Amniotic stem cell (primary cell): ENCODE measurements around the gene TMPRSS11B.
"Not testable (repeated sequence)": the region's sequence is repeated elsewhere in the genome, so short reads cannot be mapped to it uniquely, and the experiment has no call there.

Experiments
- DNase-seq: peaks from one replicate; lab custom pipeline; 2025; lab: John Stamatoyannopoulos, UW

The TMPRSS11B gene

GRCh38 chr4:68245594-68245993 is at the start of gene TMPRSS11B:
Gene TMPRSS11B, minus strand, starts transcription at chr4:68245694. Its CDS starts 136 bp downstream, at chr4:68245558.
- no peak for DNase-seq

- no peak for DNase-seq
Observed at GRCh38 chr4:68291256-68291655, 45.8 kb upstream of the TMPRSS11B start.

- DNase-seq = no peak
Observed at GRCh38 chr4:68288393-68288740, 42.9 kb upstream of the TMPRSS11B start.

- no peak for DNase-seq
Observed at GRCh38 chr4:68287704-68288392, 42.4 kb upstream of the TMPRSS11B start.

GRCh38 chr4:68283714-68284113 is 38.2 kb upstream of the TMPRSS11B start:
- no peak for DNase-seq

GRCh38 chr4:68283095-68283494 is 37.6 kb upstream of the TMPRSS11B start:
- DNase-seq = no peak

GRCh38 chr4:68281796-68282740 is 36.6 kb upstream of the TMPRSS11B start:
- not testable (repeated sequence) for DNase-seq

GRCh38 chr4:68278029-68278428 is 32.5 kb upstream of the TMPRSS11B start:
- DNase-seq = no peak

- no peak for DNase-seq
Observed at GRCh38 chr4:68277627-68278026, 32.1 kb upstream of the TMPRSS11B start.

GRCh38 chr4:68272860-68273259 is 27.4 kb upstream of the TMPRSS11B start:
- DNase-seq = no peak

GRCh38 chr4:68272380-68272779 is 26.9 kb upstream of the TMPRSS11B start:
- no peak for DNase-seq

- DNase-seq = no peak
Observed at GRCh38 chr4:68271851-68272357, 26.4 kb upstream of the TMPRSS11B start.

- DNase-seq = no peak
Observed at GRCh38 chr4:68267433-68267944, 22.0 kb upstream of the TMPRSS11B start.

GRCh38 chr4:68264875-68265565 is 19.5 kb upstream of the TMPRSS11B start:
- DNase-seq = no peak

GRCh38 chr4:68259191-68259590 is 13.7 kb upstream of the TMPRSS11B start:
- DNase-seq = no peak

- no peak for DNase-seq
Observed at GRCh38 chr4:68257719-68258118, 12.2 kb upstream of the TMPRSS11B start.

GRCh38 chr4:68256284-68256683 is 10.8 kb upstream of the TMPRSS11B start:
- DNase-seq = no peak

GRCh38 chr4:68250151-68250930 is 4.8 kb upstream of the TMPRSS11B start:
- no peak for DNase-seq

- no peak for DNase-seq
Observed at GRCh38 chr4:68249434-68249833, 3.9 kb upstream of the TMPRSS11B start.

- no peak for DNase-seq
Observed at GRCh38 chr4:68240620-68241019, 4.9 kb downstream of the TMPRSS11B start.

- no peak for DNase-seq
Observed at GRCh38 chr4:68228568-68228967, 16.9 kb downstream of the TMPRSS11B start.
